CD14-positive monocyte (primary cell): ENCODE measurements around the gene HKDC1. TPM values are rescaled to one million over a fixed set of nuclear protein-coding genes. Genes with fewer than 3 reads are reported as not detected.

ENCODE experiments used
- DNase-seq, 3 donors: peaks; one replicate each; pipeline ENCODE4 v3.0.0-alpha.2; 2011 to 2022
- H2AFZ ChIP-seq: 2 replicates; pipeline ENCODE4 v1.6.0; 2012; ENCODE audit warnings: mild to moderate bottlenecking, low read depth, low read length, inconsistent platforms; ENCODE audit not compliant: insufficient read depth, poor library complexity, severe bottlenecking
- H3K27ac ChIP-seq, 2 donors: 1 replicate in 1 of 2; 2 replicates in 1 of 2; pipeline ENCODE4 v1.5.1; 2012 to 2013; ENCODE audit warnings: low read length in 2 of 2, control low read depth in 1 of 2, inconsistent platforms in 1 of 2, low read depth in 1 of 2, mild to moderate bottlenecking in 1 of 2
- H3K27me3 ChIP-seq, 2 donors: one replicate each; pipeline versions ENCODE4 v1.6.0 to v1.6.1; 2011 to 2013; ENCODE audit warnings: low read length in 2 of 2; ENCODE audit not compliant: control insufficient read depth in 2 of 2, insufficient read depth in 2 of 2
- H3K36me3 ChIP-seq, 2 donors: replicated peaks in 1 of 2; 1 replicate in 1 of 2; 2 replicates in 1 of 2; pipeline versions ENCODE4 v1.5.1 to v1.6.1; 2012 to 2013; ENCODE audit warnings: low read length in 2 of 2, control low read depth in 1 of 2, inconsistent platforms in 1 of 2, mild to moderate bottlenecking in 1 of 2; ENCODE audit not compliant: insufficient read depth in 2 of 2, control insufficient read depth in 1 of 2
- H3K4me1 ChIP-seq, 2 donors: 1 replicate in 1 of 2; 2 replicates in 1 of 2; pipeline versions ENCODE4 v1.5.1 to v1.6.1; 2012 to 2013; ENCODE audit warnings: low read length in 2 of 2, control low read depth in 1 of 2, inconsistent platforms in 1 of 2, mild to moderate bottlenecking in 1 of 2, moderate library complexity in 1 of 2; ENCODE audit not compliant: insufficient read depth in 2 of 2, control insufficient read depth in 1 of 2
- H3K4me2 ChIP-seq: replicated peaks from 2 replicates; pipeline ENCODE3; 2012; ENCODE audit warnings: low read length, moderate library complexity, mild to moderate bottlenecking; ENCODE audit not compliant: poor library complexity, severe bottlenecking; ENCODE audit errors: extremely low read depth
- H3K4me3 ChIP-seq, 3 experiments: fragments of 200-600 bp in 1 of 3; sonication (generic) in 1 of 3; replicated peaks in 1 of 3; 1 replicate in 2 of 3; 2 replicates in 1 of 3; pipeline ENCODE4 v1.5.1; 2011 to 2013; ENCODE audit warnings: low read length in 3 of 3, mild to moderate bottlenecking in 3 of 3, control low read depth in 2 of 3, low read depth in 2 of 3, inconsistent platforms in 1 of 3, moderate library complexity in 1 of 3
- H3K79me2 ChIP-seq: 2 replicates; pipeline ENCODE4 v1.6.0; 2012; ENCODE audit warnings: mild to moderate bottlenecking, control low read depth, inconsistent platforms, low read length, moderate library complexity; ENCODE audit not compliant: insufficient read depth
- H3K9ac ChIP-seq: 2 replicates; pipeline ENCODE4 v1.6.0; 2017; ENCODE audit warnings: low read length, mild to moderate bottlenecking; ENCODE audit not compliant: insufficient read depth, poor library complexity, severe bottlenecking
- H3K9me3 ChIP-seq, 2 donors: replicated peaks in 1 of 2; 1 replicate in 1 of 2; 2 replicates in 1 of 2; pipeline versions ENCODE4 v1.5.1 to v1.6.1; 2012 to 2013; ENCODE audit warnings: low read length in 2 of 2, control low read depth in 1 of 2; ENCODE audit not compliant: control insufficient read depth in 1 of 2, insufficient read depth in 1 of 2
- H4K20me1 ChIP-seq: 2 replicates; pipeline ENCODE4 v1.6.0; 2012; ENCODE audit warnings: mild to moderate bottlenecking, low read length, control low read depth, moderate library complexity; ENCODE audit not compliant: insufficient read depth
- H3K27ac Mint-ChIP-seq, 7 donors: one replicate each; pipeline ENCODE4 v1.8.0; 2020; ENCODE audit warnings: mild to moderate bottlenecking in 7 of 7, mixed read lengths in 7 of 7, moderate library complexity in 6 of 7, inconsistent platforms in 2 of 7
- H3K27me3 Mint-ChIP-seq, 3 donors: one replicate each; pipeline ENCODE4 v1.8.0; 2021 to 2022; ENCODE audit warnings: low read depth in 3 of 3, mild to moderate bottlenecking in 3 of 3, mixed read lengths in 3 of 3, moderate library complexity in 3 of 3, inconsistent platforms in 1 of 3
- H3K36me3 Mint-ChIP-seq, 2 donors: one replicate each; pipeline ENCODE4 v1.8.0; 2020; ENCODE audit warnings: mixed read lengths in 2 of 2, inconsistent platforms in 1 of 2, mild to moderate bottlenecking in 1 of 2
- H3K4me1 Mint-ChIP-seq: one replicate; pipeline ENCODE4 v1.8.0; 2020; ENCODE audit warnings: mild to moderate bottlenecking, mixed read lengths
- H3K4me3 Mint-ChIP-seq, 2 donors: one replicate each; pipeline ENCODE4 v1.8.0; 2020; ENCODE audit warnings: mild to moderate bottlenecking in 2 of 2, mixed read lengths in 2 of 2, moderate library complexity in 1 of 2
- H3K9me3 Mint-ChIP-seq, 7 donors: one replicate each; pipeline ENCODE4 v1.8.0; 2020 to 2022; ENCODE audit warnings: mixed read lengths in 7 of 7, mild to moderate bottlenecking in 6 of 7, moderate library complexity in 6 of 7, inconsistent platforms in 2 of 7
- CTCF ChIP-seq: fragments of 200-600 bp; IDR thresholded peaks from one replicate; pipeline ENCODE4 v1.8.0; 2022; ENCODE audit warnings: antibody characterized with exemption, mild to moderate bottlenecking
- WGBS: methylation state at CpG from one replicate; pipeline ENCODE4 v1.1.5; 2013; ENCODE audit warnings: missing lambda C conversion rate; ENCODE audit not compliant: insufficient coverage; 5-methylcytosine and 5-hydroxymethylcytosine counted together
- intact Hi-C, 2 donors: fragments of 100-400 bp; cut with micrococcal nuclease; formaldehyde crosslinking; loops; one replicate each; pipeline versions ENCODE4 v1.15.0 to v1.15.1; 2023
- polyA plus RNA-seq, 3 donors: library from polyadenylated mRNA; depleted of rRNA in 1 of 3; unstranded in 2 of 3; stranded (reverse) in 1 of 3; fragments of 300-500 nt in 2 of 3; fragments of >200 nt in 1 of 3; fragmentation: Illumina TruSeq in 2 of 3; gene quantifications; 1 replicate in 2 of 3; 2 replicates in 1 of 3; pipeline ENCODE4 v1.2.3, GENCODE V29; 2012 to 2021

The HKDC1 gene
- polyA plus RNA-seq, 3 donors, result not detected

GRCh38 chr10:69295027-69295636 lies 75.0 kb downstream of the HKDC1 start:
- intact Hi-C loops, result no loop called here
- no peaks in the 10 kb centered on the region for H3K27me3 ChIP-seq
- no peak for TF ChIP-seq CTCF
- H3K9me3 Mint-ChIP-seq, result no peaks in the 10 kb centered on the region
- 100% methylated on average over 7 of the region's 11 CpGs for whole genome bisulfite sequencing
- peaks cover 0 to 6% (median 4%) of the 10 kb centered on the region in 3 donors for H3K27me3 Mint-ChIP-seq
- no peaks in the 10 kb centered on the region for H4K20me1 ChIP-seq
- DNase-seq, result no peak
- no peak overlapping the region for H2AFZ ChIP-seq
- H3K9me3 ChIP-seq, result no peaks in the 10 kb centered on the region
- no peak overlapping the region for H3K9ac ChIP-seq
- no peaks in the 10 kb centered on the region for H3K4me1 ChIP-seq
- no peak overlapping the region for H3K4me2 ChIP-seq
- H3K4me3 Mint-ChIP-seq, result no peak overlapping the region
- no peak overlapping the region for H3K27ac ChIP-seq
- no peaks in the 10 kb centered on the region for H3K36me3 ChIP-seq
- no peaks in the 10 kb centered on the region for H3K36me3 Mint-ChIP-seq
- no peaks in the 10 kb centered on the region for H3K79me2 ChIP-seq
- no peak overlapping the region for H3K4me3 ChIP-seq
- H3K27ac Mint-ChIP-seq, result no peak overlapping the region
- H3K4me1 Mint-ChIP-seq, result no peaks in the 10 kb centered on the region

GRCh38 chr10:69303632-69304051 lies 83.5 kb downstream of the HKDC1 start:
- Mint-ChIP-seq H3K4me1 (peaks cover 8% of the 10 kb centered on the region), H3K9me3 (no peaks in the 10 kb centered on the region), H3K27ac (no peak overlapping the region), H3K36me3 (no peaks in the 10 kb centered on the region), H3K27me3 (peaks cover 0 to 2% (median 0%) of the 10 kb centered on the region in 3 donors), H3K4me3 (no peak overlapping the region)
- no peaks in the 10 kb centered on the region for H3K9me3 ChIP-seq
- intact Hi-C loops, result no loop called here
- no peaks in the 10 kb centered on the region for H3K79me2 ChIP-seq
- no peak overlapping the region for H2AFZ ChIP-seq
- no CpG with 5 or more reads among the region's 3 CpGs for WGBS
- no peaks in the 10 kb centered on the region for H3K4me1 ChIP-seq
- no peaks in the 10 kb centered on the region for H3K27me3 ChIP-seq
- no peak overlapping the region for H3K4me3 ChIP-seq
- no peak overlapping the region for H3K4me2 ChIP-seq
- no peak overlapping the region for H3K27ac ChIP-seq
- TF ChIP-seq CTCF, result no peak
- H3K36me3 ChIP-seq, result no peaks in the 10 kb centered on the region
- no peaks in the 10 kb centered on the region for H4K20me1 ChIP-seq
- DNase-seq, result peak in 2 of 3 donors; percentile 35 to 58
- H3K9ac ChIP-seq, result no peak overlapping the region
